ENCODE measurements around the gene PRDM16. TPM values are rescaled to one million over a fixed set of nuclear protein-coding genes. Genes with fewer than 3 reads are reported as not detected.

PRDM16 gene
- total RNA-seq, 1 experiment from 2014 or later, result 5.3 TPM

- H3K4me3 ChIP-seq (ENCODE audit: low read depth, low read length), result peak overlapping the region; percentile 11
- Mint-ChIP-seq H3K36me3 (ENCODE audit: insufficient read depth, unreplicated experiment) (peaks cover 7% of the 10 kb centered on the region), H3K4me3 (ENCODE audit: unreplicated experiment) (no peak overlapping the region), H3K9me3 (ENCODE audit: unreplicated experiment) (no peaks in the 10 kb centered on the region), H3K27ac (ENCODE audit: unreplicated experiment) (no peak overlapping the region), H3K4me1 (ENCODE audit: low read depth, unreplicated experiment) (peaks cover 15% of the 10 kb centered on the region), H3K27me3 (ENCODE audit: insufficient read depth, unreplicated experiment) (no peaks in the 10 kb centered on the region)
- H3K27me3 ChIP-seq (replicated peaks; ENCODE audit: control insufficient read depth, insufficient read depth, low read length), result no peaks in the 10 kb centered on the region
- no peak for TF ChIP-seq CTCF (IDR thresholded peaks at IDR 0.05; ENCODE audit: insufficient read depth in 1 of 2, low read depth in 1 of 2, low read length in 1 of 2, severe bottlenecking in 1 of 2, unreplicated experiment in 1 of 2)
- intact Hi-C loops (cut with micrococcal nuclease; ENCODE audit: unreplicated experiment), result loop anchor here (1.0 to 5.0 kb wide), 6 partner anchors 27 to 308 kb away; partner anchors contain the start of gene PRDM16
- POLR2A ChIA-PET, result no interaction called here
- BruUV-seq (replicated peaks), result no TSS peak
- H3K9me3 ChIP-seq, result no peaks in the 10 kb centered on the region
- H3K36me3 ChIP-seq (ENCODE audit: control insufficient read depth, insufficient read depth, low read length), result no peaks in the 10 kb centered on the region
- peak; percentile 77 to 90 for DNase-seq
- CTCF ChIA-PET, result interaction anchor here (0.6 to 1.5 kb wide), 10 partner anchors 10 to 326 kb away, joined by 3 to 7 read pairs (median 3); no protein-coding TSS in a partner anchor
- peaks cover 57% of the 10 kb centered on the region for H3K4me1 ChIP-seq
Measured at GRCh38 chr1:3320246-3321152, 251.5 kb downstream of the PRDM16 start.

- Mint-ChIP-seq H3K4me3 (ENCODE audit: unreplicated experiment) (no peak overlapping the region), H3K4me1 (ENCODE audit: low read depth, unreplicated experiment) (peaks cover 9% of the 10 kb centered on the region), H3K27me3 (ENCODE audit: insufficient read depth, unreplicated experiment) (no peaks in the 10 kb centered on the region), H3K36me3 (ENCODE audit: insufficient read depth, unreplicated experiment) (peaks cover 7% of the 10 kb centered on the region), H3K9me3 (ENCODE audit: unreplicated experiment) (no peaks in the 10 kb centered on the region), H3K27ac (ENCODE audit: unreplicated experiment) (no peak overlapping the region)
- H3K36me3 ChIP-seq (ENCODE audit: control insufficient read depth, insufficient read depth, low read length), result no peaks in the 10 kb centered on the region
- no peak for DNase-seq
- no peak overlapping the region for H3K4me3 ChIP-seq (ENCODE audit: low read depth, low read length)
- TSS peak; percentile 27 for BruUV-seq (replicated peaks)
- POLR2A ChIA-PET, result no interaction called here
- H3K9me3 ChIP-seq, result no peaks in the 10 kb centered on the region
- intact Hi-C loops (cut with micrococcal nuclease; ENCODE audit: unreplicated experiment), result loop anchor here (2.0 to 5.0 kb wide), 4 partner anchors 35 to 310 kb away; partner anchors contain the start of gene PRDM16
- H3K4me1 ChIP-seq, result peaks cover 63% of the 10 kb centered on the region
- CTCF ChIA-PET, result interaction anchor here (1.5 kb wide), 1 partner anchor 29 kb away, joined by 6 read pairs; no protein-coding TSS in a partner anchor
- TF ChIP-seq CTCF (IDR thresholded peaks at IDR 0.05; ENCODE audit: insufficient read depth in 1 of 2, low read depth in 1 of 2, low read length in 1 of 2, severe bottlenecking in 1 of 2, unreplicated experiment in 1 of 2), result no peak
- H3K27me3 ChIP-seq (replicated peaks; ENCODE audit: control insufficient read depth, insufficient read depth, low read length), result no peaks in the 10 kb centered on the region
Measured at GRCh38 chr1:3321559-3322449, 252.8 kb downstream of the PRDM16 start.

- intact Hi-C loops (cut with micrococcal nuclease; ENCODE audit: unreplicated experiment), result loop anchor here (5.0 kb wide), 2 partner anchors 35 to 310 kb away; no protein-coding TSS in a partner anchor
- no peaks in the 10 kb centered on the region for H3K9me3 Mint-ChIP-seq (ENCODE audit: unreplicated experiment)
- peak overlapping the region; percentile 56 for H3K4me3 Mint-ChIP-seq (ENCODE audit: unreplicated experiment)
- ChIA-PET POLR2A (no interaction called here), CTCF (no interaction called here)
- Histone ChIP-seq H3K4me3 (ENCODE audit: low read depth, low read length) (no peak overlapping the region), H3K4me1 (peaks cover 64% of the 10 kb centered on the region), H3K27me3 (replicated peaks; ENCODE audit: control insufficient read depth, insufficient read depth, low read length) (no peaks in the 10 kb centered on the region), H3K36me3 (ENCODE audit: control insufficient read depth, insufficient read depth, low read length) (no peaks in the 10 kb centered on the region), H3K9me3 (no peaks in the 10 kb centered on the region)
- no peak overlapping the region for H3K27ac Mint-ChIP-seq (ENCODE audit: unreplicated experiment)
- DNase-seq, result no peak
- H3K4me1 Mint-ChIP-seq (ENCODE audit: low read depth, unreplicated experiment), result peaks cover 7% of the 10 kb centered on the region
- no peaks in the 10 kb centered on the region for H3K27me3 Mint-ChIP-seq (ENCODE audit: insufficient read depth, unreplicated experiment)
- TF ChIP-seq CTCF (IDR thresholded peaks at IDR 0.05; ENCODE audit: insufficient read depth in 1 of 2, low read depth in 1 of 2, low read length in 1 of 2, severe bottlenecking in 1 of 2, unreplicated experiment in 1 of 2), result no peak
- peaks cover 7% of the 10 kb centered on the region for H3K36me3 Mint-ChIP-seq (ENCODE audit: insufficient read depth, unreplicated experiment)
- BruUV-seq (replicated peaks), result no TSS peak
Measured at GRCh38 chr1:3322450-3323020, 253.5 kb downstream of the PRDM16 start.
